Stimulated activated CD8-positive, alpha-beta memory T cell treated with anti-CD3 and anti-CD28 coated beads, Interleukin-12 subunit alpha, Interleukin-12 subunit beta, amount 100 ng/mL, for 1 hour (primary cell): ENCODE data around the gene MYRF.

Experiments
- DNase-seq: peaks from one replicate; pipeline ENCODE4 v3.0.0-alpha.2; 2020; ENCODE audit warnings: low read depth

Gene MYRF

GRCh38 chr11:61776561-61777075, 24.2 kb downstream of the MYRF start:
- peak; percentile 35 for DNase-seq

- peak; percentile 44 for DNase-seq
Measured at GRCh38 chr11:61777234-61778090, 25.0 kb downstream of the MYRF start.

GRCh38 chr11:61778357-61778886, 26.0 kb downstream of the MYRF start:
- no peak for DNase-seq

- no peak for DNase-seq
Measured at GRCh38 chr11:61778920-61779650, 26.6 kb downstream of the MYRF start.

GRCh38 chr11:61779666-61780525, 27.5 kb downstream of the MYRF start:
- DNase-seq: no peak

- no peak for DNase-seq
Measured at GRCh38 chr11:61780581-61781162, 28.2 kb downstream of the MYRF start.

- no peak for DNase-seq
Measured at GRCh38 chr11:61781585-61781984, 29.1 kb downstream of the MYRF start.

- no peak for DNase-seq
Measured at GRCh38 chr11:61782299-61782698, 29.9 kb downstream of the MYRF start.

- no peak for DNase-seq
Measured at GRCh38 chr11:61782841-61783240, 30.4 kb downstream of the MYRF start.

- no peak for DNase-seq
Measured at GRCh38 chr11:61783717-61784505, 31.5 kb downstream of the MYRF start.

GRCh38 chr11:61784506-61784805, 32.0 kb downstream of the MYRF start:
- DNase-seq: no peak

GRCh38 chr11:61785837-61786402, 33.5 kb downstream of the MYRF start:
- no peak for DNase-seq

GRCh38 chr11:61787928-61788491, 35.6 kb downstream of the MYRF start:
- DNase-seq: no peak

- no peak for DNase-seq
Measured at GRCh38 chr11:61791737-61792309, 39.4 kb downstream of the MYRF start.

- peak; percentile 79 for DNase-seq
Measured at GRCh38 chr11:61792310-61793082, 40.1 kb downstream of the MYRF start, which contains the start of the genes FEN1 and TMEM258. FEN1 (plus strand) TSS chr11:61792911; CDS start chr11:61795362, 2,451 bp downstream. TMEM258 (minus strand) TSS chr11:61792599; CDS start chr11:61792558, 41 bp downstream.

GRCh38 chr11:61793083-61793828, 40.8 kb downstream of the MYRF start:
- no peak for DNase-seq

GRCh38 chr11:61793829-61794204, 41.4 kb downstream of the MYRF start:
- DNase-seq: no peak

GRCh38 chr11:61794579-61794978, 42.1 kb downstream of the MYRF start:
- no peak for DNase-seq
